AG10803 (cell line): ENCODE data around the gene FRMD4A.
"Not testable (repeated sequence)": the region's sequence is repeated elsewhere in the genome, so short reads cannot be mapped to it uniquely, and the experiment has no call there.

Experiments used
- DNase-seq: peaks from one replicate; pipeline ENCODE4 v3.0.0; 2010; ENCODE audit warnings: low read depth
- H3K4me3 ChIP-seq: 2 replicates; pipeline ENCODE4 v1.5.1; 2011; ENCODE audit warnings: mild to moderate bottlenecking, low read length, control low read depth
- CTCF ChIP-seq: conservative IDR thresholded peaks from 2 replicates; pipeline ENCODE4 v1.5.1; 2011; ENCODE audit warnings: mild to moderate bottlenecking, low read length, control low read depth, inconsistent platforms

FRMD4A gene

DNA sequence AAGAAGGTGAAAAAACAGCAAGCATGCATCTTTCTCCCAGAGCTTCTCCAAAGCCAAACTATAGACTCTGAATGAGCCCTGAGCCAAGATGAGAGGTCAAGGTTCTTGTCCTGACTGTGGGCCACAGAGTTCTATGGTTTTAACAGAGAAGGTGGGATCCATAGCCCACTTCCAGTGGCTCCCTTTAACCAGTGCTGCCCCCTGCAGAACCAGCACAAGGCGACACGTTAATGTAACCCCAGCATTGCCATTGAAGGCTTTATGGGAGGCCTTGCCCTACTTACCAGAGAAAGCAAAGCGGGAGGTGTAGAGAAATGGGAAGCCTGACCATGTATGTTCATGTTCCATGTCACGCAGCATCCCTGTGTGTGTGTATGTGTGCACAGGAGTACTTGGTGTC lies 500.3 kb downstream of the FRMD4A start:
- no peak for TF ChIP-seq CTCF
- H3K4me3 ChIP-seq: no peak overlapping the region
- no peak for DNase-seq

DNA sequence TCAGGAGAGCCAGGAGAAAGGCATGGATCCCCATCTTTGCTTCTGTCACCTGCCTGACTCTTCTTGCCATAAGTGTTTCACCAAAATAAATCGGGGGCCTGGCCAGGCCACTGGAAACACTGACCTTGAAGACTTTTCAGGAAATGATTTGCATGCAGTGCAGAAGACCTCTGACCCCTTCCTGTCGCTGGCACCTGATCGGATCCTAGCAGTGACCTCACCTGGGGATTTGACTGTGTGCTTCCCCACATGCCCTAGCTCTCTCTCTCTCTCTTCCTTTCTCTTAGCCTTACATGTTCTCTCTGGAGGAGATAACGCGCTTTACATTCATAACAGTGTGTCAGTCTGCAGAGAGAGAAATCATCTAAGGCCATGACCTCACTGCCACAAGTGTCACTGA lies 500.9 kb downstream of the FRMD4A start:
- no peak for TF ChIP-seq CTCF
- DNase-seq: no peak
- H3K4me3 ChIP-seq: no peak overlapping the region

DNA sequence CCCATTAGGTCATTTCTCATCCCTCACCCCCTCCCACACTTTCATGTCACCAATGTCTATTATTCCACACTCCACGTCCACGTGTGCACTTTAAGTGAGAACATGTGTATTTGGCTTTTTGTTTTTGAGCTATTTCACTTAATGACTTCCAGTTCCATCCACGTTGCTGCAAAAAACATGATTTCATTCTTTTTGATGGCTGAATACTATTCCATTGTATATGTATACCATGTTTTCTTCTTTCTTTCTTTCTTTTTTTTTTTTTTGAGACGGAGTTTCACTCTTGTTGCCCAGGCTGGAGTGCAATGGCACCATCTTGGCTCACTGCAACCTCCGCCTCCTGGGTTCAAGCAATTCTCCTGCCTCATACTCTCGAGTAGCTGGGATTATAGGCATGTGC lies 502.4 kb downstream of the FRMD4A start:
- not testable (repeated sequence) for H3K4me3 ChIP-seq, DNase-seq

DNA sequence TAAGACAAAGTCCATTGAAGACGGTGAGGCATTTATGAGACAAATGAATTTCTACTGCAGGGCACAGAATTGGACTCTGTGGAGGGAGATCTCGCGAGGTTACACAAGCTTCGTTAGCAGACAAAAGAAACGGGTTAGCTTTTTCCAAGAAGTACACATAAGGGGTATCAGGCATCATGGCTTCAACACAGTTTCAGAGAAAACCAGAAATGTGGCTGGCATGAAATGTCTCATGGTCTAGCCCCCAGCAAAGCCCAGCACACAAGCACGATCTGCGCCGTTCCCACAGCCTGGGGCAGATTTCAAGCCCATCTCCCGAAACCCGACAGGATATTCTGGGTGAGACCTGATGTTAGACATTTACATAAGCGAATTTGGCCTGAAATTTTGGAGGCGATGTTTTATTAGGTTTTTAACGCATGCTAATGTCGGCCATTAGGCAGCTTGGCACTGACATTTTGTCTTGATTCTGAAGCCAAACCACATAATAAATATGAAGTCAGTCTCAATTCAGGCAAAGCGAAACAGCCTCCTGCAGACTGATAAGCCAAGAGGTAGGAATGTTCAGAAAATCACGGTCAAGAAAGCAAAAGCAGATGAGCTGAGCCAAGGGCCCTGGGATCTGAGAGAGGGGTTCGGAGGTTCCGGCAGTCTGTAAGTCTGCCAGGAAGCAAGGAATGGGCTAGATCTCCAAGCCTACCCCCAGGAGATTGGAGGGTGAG lies 503.5 kb downstream of the FRMD4A start:
- TF ChIP-seq CTCF: no peak
- no peak for DNase-seq
- no peak overlapping the region for H3K4me3 ChIP-seq

DNA sequence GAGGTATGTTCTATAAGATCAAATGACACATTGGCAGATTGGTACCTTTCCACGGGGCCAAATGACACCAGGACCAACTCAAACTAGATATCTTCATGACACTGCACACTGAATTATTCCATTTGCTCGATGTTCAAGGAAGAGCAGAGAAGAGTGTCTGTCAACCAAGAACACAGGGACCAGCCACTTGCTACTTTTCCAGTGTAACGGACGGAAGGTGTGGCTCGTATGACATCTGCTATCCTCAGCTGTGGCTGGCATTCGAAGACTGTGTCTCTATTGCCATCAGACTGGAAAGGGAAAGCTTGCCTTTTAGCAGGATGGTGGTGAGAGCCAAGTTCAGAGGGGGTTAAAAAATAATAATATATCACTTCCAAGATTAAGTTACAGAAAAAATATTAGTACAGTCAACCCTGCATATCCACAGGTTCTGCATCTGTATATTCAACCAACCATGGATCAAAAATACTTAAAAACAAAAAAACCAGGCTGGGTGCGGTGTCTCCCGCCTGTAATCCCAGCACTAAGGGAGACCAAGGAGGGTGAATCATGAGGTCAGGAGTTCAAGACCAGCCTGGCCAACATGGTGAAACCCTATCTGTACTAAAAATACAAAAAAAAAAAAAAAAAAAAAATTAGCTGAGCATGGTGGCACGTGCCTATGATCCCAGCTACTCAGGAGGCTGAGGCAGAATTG lies 506.9 kb downstream of the FRMD4A start:
- DNase-seq: no peak
- TF ChIP-seq CTCF: no peak
- H3K4me3 ChIP-seq: no peak overlapping the region

DNA sequence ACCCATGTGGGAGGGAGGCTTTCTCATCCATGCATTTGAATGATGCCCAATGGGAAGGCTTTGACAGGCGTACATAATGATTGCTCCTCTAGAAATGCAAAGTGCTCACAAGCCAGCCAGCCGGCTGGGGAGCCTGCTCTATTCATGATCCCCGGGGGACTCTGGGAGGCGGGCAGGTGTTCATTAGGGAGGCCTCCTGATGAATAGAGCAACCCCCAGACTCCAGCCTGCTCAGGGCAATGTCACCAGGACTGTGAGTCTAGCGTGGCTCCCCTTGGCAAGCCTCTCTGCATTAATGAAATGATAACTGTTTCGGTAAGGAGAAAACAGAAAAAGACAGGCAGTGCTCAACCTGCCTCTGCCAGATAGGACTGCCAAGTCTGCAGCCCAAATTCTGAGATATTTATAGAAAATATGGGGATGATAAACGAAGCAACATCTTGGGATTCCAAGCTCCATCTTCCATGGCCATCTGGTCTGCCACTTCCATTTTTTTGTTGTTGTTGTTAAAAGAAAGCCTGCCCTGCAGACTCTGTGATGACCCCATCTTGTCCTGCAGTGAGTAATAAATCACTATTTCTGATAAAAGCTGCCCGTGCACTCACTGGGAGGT lies 507.5 kb downstream of the FRMD4A start:
- no peak for DNase-seq
- H3K4me3 ChIP-seq: no peak overlapping the region

GRCh38 chr10:13822490-13822889 lies 508.2 kb downstream of the FRMD4A start:
- no peak for TF ChIP-seq CTCF
- H3K4me3 ChIP-seq: no peak overlapping the region
- no peak for DNase-seq

More for the DNA sequence above, 507.5 kb downstream of the FRMD4A start:
- no peak for TF ChIP-seq CTCF
